Measurements from ENCODE around the gene RAPGEF1.
"Not testable (repeated sequence)": the region's sequence is repeated elsewhere in the genome, so short reads cannot be mapped to it uniquely, and the experiment has no call there.

RAPGEF1 gene

DNA sequence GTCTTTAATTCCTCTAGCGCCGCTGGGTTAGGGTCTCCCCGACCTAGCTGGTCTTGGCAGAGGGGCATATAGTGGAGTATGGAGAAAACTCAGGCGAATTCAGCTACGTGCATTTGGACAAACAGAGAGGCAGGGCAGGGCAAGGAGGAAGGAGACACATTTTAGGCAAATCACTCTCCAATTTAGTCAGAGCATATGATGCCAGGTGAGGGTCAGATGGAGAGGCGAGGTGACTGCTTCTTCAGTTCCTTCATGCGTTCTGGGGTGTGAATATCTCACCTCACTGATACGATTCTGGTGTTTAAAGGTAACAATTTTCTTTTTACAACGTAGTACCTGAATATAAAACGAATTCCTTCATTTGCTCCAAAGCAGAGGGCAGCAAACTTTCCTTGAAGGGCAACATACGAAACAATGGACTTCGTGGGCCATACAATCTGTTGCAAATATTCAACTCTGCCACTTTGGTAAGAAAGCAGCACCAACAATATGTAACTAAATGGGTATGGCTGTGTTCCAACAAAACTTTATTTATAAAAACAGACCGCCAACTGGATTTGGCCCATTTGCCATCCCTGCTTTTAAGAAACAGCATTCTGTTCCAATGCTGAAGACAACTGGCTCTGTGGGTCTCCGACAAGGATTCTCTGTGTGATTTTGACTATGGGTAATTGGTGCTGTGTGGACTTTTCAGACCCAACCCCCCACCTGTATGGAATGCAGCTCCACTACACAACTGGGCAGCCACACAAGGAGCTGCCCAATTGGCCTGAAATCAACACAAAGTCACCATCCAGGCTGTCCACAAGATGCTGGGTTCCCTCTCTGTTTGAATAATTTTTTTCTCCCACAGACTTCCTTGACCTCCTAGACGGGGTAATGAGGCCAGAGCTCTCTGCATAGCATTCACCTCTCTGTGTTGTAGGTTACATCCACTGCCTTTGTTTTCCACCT is 53.8 kb downstream of the RAPGEF1 start:
- ChIA-PET CTCF (interaction anchor here (1.6 kb wide), 1 partner anchor 8 kb away, joined by 5 read pairs; no protein-coding TSS in a partner anchor), POLR2A (interaction anchor here (0.6 kb wide), 1 partner anchor 40 kb away, joined by 3 read pairs; no protein-coding TSS in a partner anchor)
- DNase-seq (ENCODE audit: extremely low spot score), result peak; percentile 54
- no peak for TF ChIP-seq CTCF (IDR thresholded peaks at IDR 0.05; ENCODE audit: control extremely low read depth, extremely low read depth, low read depth, missing control alignments)

DNA sequence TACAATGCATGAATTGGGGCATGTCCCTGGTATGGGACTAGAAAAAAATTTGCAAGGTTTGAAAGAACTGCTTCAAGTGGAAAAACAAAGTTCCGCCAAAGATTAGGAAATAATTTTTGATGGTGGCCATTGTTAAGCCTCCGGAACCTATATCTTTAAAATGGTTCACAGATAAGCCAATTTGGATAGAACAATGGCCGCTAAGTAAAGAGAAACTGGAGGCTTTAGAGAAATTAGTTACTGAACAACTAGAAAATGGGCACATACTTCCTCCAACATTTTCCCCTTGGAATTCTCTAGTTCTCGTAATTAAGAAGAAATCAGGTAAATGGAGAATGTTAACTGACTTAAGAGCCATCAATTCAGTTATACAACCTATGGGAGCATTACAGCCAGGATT is 56.8 kb downstream of the RAPGEF1 start:
- DNase-seq (ENCODE audit: extremely low spot score); POLR2A ChIA-PET: not testable (repeated sequence)
- CTCF ChIA-PET, result interaction anchor here (1.6 kb wide), 1 partner anchor 27 kb away, joined by 5 read pairs; no protein-coding TSS in a partner anchor

- ChIA-PET POLR2A (no interaction called here), CTCF (interaction anchor here (0.9 to 2.3 kb wide), 7 partner anchors 7 to 41 kb away, joined by 3 to 17 read pairs (median 5); no protein-coding TSS in a partner anchor)
- no peak for DNase-seq (ENCODE audit: extremely low spot score)
- no peak for TF ChIP-seq CTCF (IDR thresholded peaks at IDR 0.05; ENCODE audit: control extremely low read depth, extremely low read depth, low read depth, missing control alignments)
Observed at GRCh38 chr9:131682261-131682660, 57.6 kb downstream of the RAPGEF1 start.

DNA sequence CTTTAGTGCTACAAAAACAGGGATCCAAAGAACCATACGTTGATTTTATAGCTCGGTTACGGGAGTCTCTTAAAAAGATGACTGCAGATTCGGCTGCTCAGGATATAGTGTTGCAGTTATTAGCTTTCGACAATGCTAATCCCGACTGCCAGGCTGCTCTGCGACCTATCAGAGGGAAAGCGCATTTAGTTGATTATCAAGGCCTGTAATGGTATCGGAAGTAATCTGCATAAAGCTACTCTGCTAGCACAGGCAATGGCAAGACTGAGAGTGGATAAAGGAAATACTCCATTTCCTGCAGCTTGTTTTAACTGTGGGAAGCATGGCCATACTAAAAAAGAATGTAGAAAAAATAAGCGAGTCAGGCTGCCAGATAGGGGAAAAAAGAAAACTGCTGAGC is 58.0 kb downstream of the RAPGEF1 start:
- CTCF ChIA-PET, result interaction anchor here (0.9 to 2.3 kb wide), 7 partner anchors 8 to 57 kb away, joined by 3 to 17 read pairs (median 6); no protein-coding TSS in a partner anchor
- DNase-seq (ENCODE audit: extremely low spot score), result not testable (repeated sequence)
- POLR2A ChIA-PET, result interaction anchor here (0.8 kb wide), 1 partner anchor 17 kb away, joined by 3 read pairs; no protein-coding TSS in a partner anchor

GRCh38 chr9:131681108-131681507 is 58.8 kb downstream of the RAPGEF1 start:
- CTCF ChIA-PET, result interaction anchor here (1.1 to 2.3 kb wide), 7 partner anchors 9 to 58 kb away, joined by 3 to 17 read pairs (median 7); no protein-coding TSS in a partner anchor
- not testable (repeated sequence) for DNase-seq (ENCODE audit: extremely low spot score)
- POLR2A ChIA-PET, result interaction anchor here (0.8 kb wide), 1 partner anchor 16 kb away, joined by 3 read pairs; no protein-coding TSS in a partner anchor

DNA sequence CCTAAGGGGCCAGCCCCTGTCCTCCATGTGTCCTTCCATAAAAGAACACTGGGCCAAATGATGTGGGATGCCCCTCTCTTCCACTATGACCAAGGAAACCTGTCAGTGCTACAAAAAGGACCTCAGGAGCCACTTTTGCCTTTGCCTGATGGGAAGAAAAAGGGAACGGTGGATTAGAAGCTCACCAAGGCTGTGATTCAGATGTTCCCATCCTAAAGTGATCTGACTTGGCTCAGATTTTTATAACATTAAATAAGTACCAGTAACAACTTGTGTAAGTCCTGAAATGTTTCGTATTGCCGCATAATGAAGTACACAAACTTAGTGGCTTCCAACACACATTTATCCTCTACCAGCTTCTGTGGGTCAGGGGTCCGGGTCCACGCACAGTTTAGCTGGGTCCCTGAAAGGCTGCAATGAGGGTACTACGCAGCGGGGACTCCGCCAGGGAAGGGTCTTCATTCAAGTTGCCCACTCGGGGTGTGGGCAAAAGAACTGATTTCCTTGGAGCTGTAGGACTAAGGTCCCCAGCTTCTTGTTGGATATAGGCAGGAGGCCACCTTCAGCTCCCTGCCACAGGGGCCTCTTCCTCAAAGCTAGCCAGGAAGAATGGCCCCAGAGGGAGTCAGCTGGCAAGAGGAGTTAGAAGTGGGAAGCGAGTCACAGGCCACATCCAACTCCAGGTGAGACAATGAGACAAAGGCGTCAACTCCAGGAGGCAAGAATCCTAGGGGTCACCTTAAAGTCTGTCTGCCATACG is 60.4 kb downstream of the RAPGEF1 start:
- no peak for DNase-seq (ENCODE audit: extremely low spot score)
- ChIA-PET POLR2A (interaction anchor here (2.4 kb wide), 1 partner anchor 46 kb away, joined by 9 read pairs; no protein-coding TSS in a partner anchor), CTCF (interaction anchor here (0.9 to 6.2 kb wide), 14 partner anchors 9 to 60 kb away, joined by 3 to 42 read pairs (median 4); partner anchors contain the start of gene RAPGEF1)
- no peak for TF ChIP-seq CTCF (IDR thresholded peaks at IDR 0.05; ENCODE audit: control extremely low read depth, extremely low read depth, low read depth, missing control alignments)

- peak; percentile 87 for DNase-seq (ENCODE audit: extremely low spot score)
- POLR2A ChIA-PET, result interaction anchor here (0.6 to 2.4 kb wide), 8 partner anchors 10 to 56 kb away, joined by 3 to 11 read pairs (median 5); no protein-coding TSS in a partner anchor
- TF ChIP-seq CTCF (IDR thresholded peaks at IDR 0.05; ENCODE audit: control extremely low read depth, extremely low read depth, low read depth, missing control alignments), result no peak
- CTCF ChIA-PET, result interaction anchor here (0.6 to 6.2 kb wide), 14 partner anchors 9 to 87 kb away, joined by 3 to 42 read pairs (median 5); partner anchors contain the start of gene RAPGEF1
Observed at GRCh38 chr9:131678499-131679111, 61.3 kb downstream of the RAPGEF1 start.

Measured in GM10248 (cell line).